ENCODE measurements around the gene EEPD1. TPM values are rescaled to one million over a fixed set of nuclear protein-coding genes. Genes with fewer than 3 reads are reported as not detected.

EEPD1 gene
- total RNA-seq, 1 experiment from 2014 or later = 5.0 TPM

- no CpG with 5 or more reads among the region's 10 CpGs for WGBS (ENCODE audit: extremely low coverage, insufficient read length, low lambda C conversion rate)
- no peak overlapping the region for H2BK15ac ChIP-seq (ENCODE audit: low read depth, low read length)
- H4K91ac ChIP-seq (ENCODE audit: insufficient read length, low read depth, low read length) = no peak overlapping the region
- Mint-ChIP-seq H3K27ac (no peak overlapping the region), H3K27me3 (ENCODE audit: low read depth) (peaks cover 1% of the 10 kb centered on the region), H3K9me3 (no peaks in the 10 kb centered on the region), H3K36me3 (ENCODE audit: insufficient read depth in 1 of 3, low read depth in 3 of 3) (no peaks in the 10 kb centered on the region; a peak in 1 of 7 replicates), H3K4me3 (no peak overlapping the region), H3K4me1 (peaks cover 25 to 33% of the 10 kb centered on the region in 2 experiments)
- H3K4me2 ChIP-seq (ENCODE audit: insufficient read depth, insufficient read length, low read length) = no peak overlapping the region
- no peak for TF ChIP-seq CTCF (conservative IDR thresholded peaks at IDR 0.05)
- no peak overlapping the region for H4K5ac ChIP-seq (ENCODE audit: insufficient read length, low read depth, low read length)
- H3K79me1 ChIP-seq (ENCODE audit: insufficient read depth, low read depth, low read length, poor library complexity, severe bottlenecking) = no peaks in the 10 kb centered on the region
- no peak overlapping the region for H3T11ph ChIP-seq (ENCODE audit: low read length)
- H3K18ac ChIP-seq (ENCODE audit: insufficient read length, low read depth, low read length) = no peak overlapping the region
- no peak overlapping the region for H3K9ac ChIP-seq (ENCODE audit: extremely low read depth, insufficient read length, low read length)
- H3K4ac ChIP-seq (ENCODE audit: low read depth, low read length) = no peak overlapping the region
- no peaks in the 10 kb centered on the region for H4K20me1 ChIP-seq (ENCODE audit: control insufficient read depth, insufficient read depth, insufficient read length)
- no peak overlapping the region for H2BK20ac ChIP-seq (ENCODE audit: low read depth, low read length, poor library complexity, severe bottlenecking)
- H3K79me2 ChIP-seq (ENCODE audit: insufficient read depth, low read length) = no peaks in the 10 kb centered on the region
- no peak overlapping the region for H2AK5ac ChIP-seq (ENCODE audit: insufficient read length, low read length)
- H3K23me2 ChIP-seq (ENCODE audit: insufficient read length, low read depth, low read length, poor library complexity, severe bottlenecking) = no peaks in the 10 kb centered on the region
- H2AFZ ChIP-seq (ENCODE audit: low read length) = no peak overlapping the region
- no peak overlapping the region for H4K8ac ChIP-seq (replicated peaks; ENCODE audit: insufficient read length, low read depth, low read length)
- H3K23ac ChIP-seq (ENCODE audit: insufficient read length, low read depth, low read length) = no peak overlapping the region
- no peak for DNase-seq
- no peaks in the 10 kb centered on the region; the same call in 1 of the 2 replicates for H3K4me1 ChIP-seq (ENCODE audit: insufficient read depth, low read length)
- H3K14ac ChIP-seq (ENCODE audit: insufficient read depth, low read length) = 0 out of 2 replicates have a peak overlapping the region, but pooled peaks have one; percentile 82
- H2BK5ac ChIP-seq (ENCODE audit: insufficient read length, low read length) = no peak overlapping the region
- H2BK12ac ChIP-seq (ENCODE audit: insufficient read length, low read depth, low read length) = no peak overlapping the region
- H3K56ac ChIP-seq (ENCODE audit: insufficient read length, low read depth, low read length) = no peak overlapping the region
- H3K27ac ChIP-seq (ENCODE audit: insufficient read length, low read depth, low read length) = no peak overlapping the region
- no peak overlapping the region for H2BK120ac ChIP-seq (ENCODE audit: low read depth, low read length, poor library complexity, severe bottlenecking)
- H3K9me3 ChIP-seq (ENCODE audit: control insufficient read depth, low read depth, low read length) = no peaks in the 10 kb centered on the region
- H3K27me3 ChIP-seq (ENCODE audit: insufficient read depth, low read length) = no peaks in the 10 kb centered on the region; the same call in 1 of the 2 replicates
These were observed 155.0 kb downstream of the EEPD1 start for GRCh38 chr7:36308031-36308430.

All from H9 (cell line).